ENCODE results near the gene MYOM1.
"Not testable (repeated sequence)": the region's sequence is repeated elsewhere in the genome, so short reads cannot be mapped to it uniquely, and the experiment has no call there.

The MYOM1 gene

GRCh38 chr18:3053081-3053480, 166.7 kb downstream of the MYOM1 start:
- DNase-seq = no peak

- DNase-seq = no peak
Observed at GRCh38 chr18:3052411-3052758, 167.4 kb downstream of the MYOM1 start.

DNA sequence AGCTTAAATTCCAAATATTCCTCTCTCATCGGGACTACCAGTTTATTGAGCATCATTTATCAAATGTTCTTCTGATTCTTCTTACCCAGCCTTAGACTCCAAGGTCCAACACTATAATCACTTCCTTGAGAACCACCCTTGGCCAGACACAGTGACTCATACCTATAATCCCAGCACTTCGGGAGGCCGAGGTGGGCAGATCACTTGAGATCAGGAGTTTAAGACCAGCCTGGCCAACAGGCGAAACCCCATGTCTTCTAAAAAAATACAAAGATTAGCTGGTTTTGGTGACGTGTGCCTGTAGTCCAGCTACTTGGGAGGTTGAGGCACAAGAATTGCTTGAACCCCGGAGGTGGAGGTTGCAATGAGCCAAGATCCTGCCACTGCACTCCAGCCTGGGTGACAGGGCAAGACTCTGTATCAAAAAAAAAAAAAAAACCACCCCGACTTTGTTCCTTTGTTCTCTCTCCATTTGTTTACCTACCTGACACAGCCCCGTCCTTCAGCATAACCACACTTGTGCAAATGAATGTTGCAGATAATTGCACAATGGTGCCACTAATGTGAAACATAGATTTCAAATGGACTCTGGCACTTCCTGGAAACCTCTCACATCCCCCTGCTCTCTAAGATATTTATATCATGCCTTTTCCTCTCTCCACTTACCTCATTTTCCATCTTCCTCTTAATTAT, 167.9 kb downstream of the MYOM1 start:
- no peak for DNase-seq

- not testable (repeated sequence) for DNase-seq
Observed at GRCh38 chr18:3049897-3050454, 169.8 kb downstream of the MYOM1 start.

DNA sequence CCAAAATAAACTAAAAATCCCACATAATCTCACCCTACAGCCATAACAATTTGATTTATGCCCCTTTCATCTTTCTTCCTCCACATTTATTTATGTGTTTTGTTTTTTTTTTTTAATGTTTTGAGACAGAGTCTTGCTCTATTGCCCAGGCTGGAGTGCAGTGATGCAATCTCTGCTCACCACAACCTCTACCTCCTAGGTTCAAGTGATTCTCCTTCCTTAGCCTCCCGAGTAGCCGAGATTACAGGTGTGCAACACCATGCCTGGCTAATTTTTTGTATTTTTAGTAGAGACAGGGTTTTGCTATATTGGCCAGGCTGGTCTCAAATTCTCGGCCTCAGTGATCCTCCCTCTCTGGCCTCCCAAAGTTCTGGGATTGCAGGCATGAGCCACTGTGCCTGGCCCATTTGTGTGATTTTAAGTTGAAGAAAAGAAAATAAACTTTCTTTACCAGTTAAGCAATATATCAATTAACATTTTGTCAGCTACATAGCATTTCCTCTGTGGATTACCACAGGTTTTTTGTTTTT, 170.9 kb downstream of the MYOM1 start:
- no peak for DNase-seq

DNA sequence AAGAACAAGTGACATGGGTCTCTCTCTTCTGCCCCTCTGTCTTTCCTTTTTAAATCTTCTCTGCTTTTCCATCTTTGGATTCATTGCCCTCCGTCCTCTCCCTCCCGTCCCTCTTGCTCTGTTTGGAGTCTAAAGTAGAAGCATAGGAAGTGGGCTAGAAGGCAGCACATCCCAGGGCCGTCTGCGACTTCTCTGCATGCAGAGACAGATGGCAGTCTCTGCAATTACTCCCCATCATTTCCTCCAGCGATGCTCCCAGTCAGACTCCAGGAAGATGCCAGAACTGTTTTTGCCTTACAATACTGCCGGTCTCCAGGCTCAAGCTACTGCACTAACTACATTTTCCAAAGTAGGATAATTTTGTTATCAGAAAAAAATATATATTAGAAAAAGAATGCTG, 171.6 kb downstream of the MYOM1 start:
- DNase-seq = peak; percentile 53

GRCh38 chr18:3046216-3046808, 173.5 kb downstream of the MYOM1 start:
- DNase-seq = no peak

- DNase-seq = peak; percentile 21
Observed at GRCh38 chr18:3044931-3045698, 174.7 kb downstream of the MYOM1 start.

GRCh38 chr18:3042379-3042778, 177.4 kb downstream of the MYOM1 start:
- no peak for DNase-seq

GRCh38 chr18:3041843-3042242, 177.9 kb downstream of the MYOM1 start:
- no peak for DNase-seq

DNA sequence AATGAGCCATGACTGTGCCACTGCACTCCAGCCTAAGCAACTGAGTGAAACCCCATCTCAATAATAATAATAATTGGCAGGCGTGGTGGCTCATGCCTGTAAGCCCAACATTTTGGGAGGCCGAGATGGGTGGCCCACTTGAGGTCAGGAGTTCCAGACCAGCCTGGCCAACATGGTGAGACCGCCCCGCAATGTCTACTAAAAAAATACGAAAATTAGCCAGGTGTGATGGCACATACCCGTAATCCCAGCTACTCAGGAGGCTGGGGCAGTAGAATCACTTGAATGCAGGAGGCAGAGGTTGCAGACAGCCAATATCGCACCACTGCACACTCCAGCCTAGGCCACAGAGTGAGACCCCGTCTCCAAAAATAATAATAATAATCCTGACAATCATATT, 178.9 kb downstream of the MYOM1 start:
- DNase-seq = no peak

- no peak for DNase-seq
Observed at GRCh38 chr18:3040173-3040572, 179.6 kb downstream of the MYOM1 start.

DNA sequence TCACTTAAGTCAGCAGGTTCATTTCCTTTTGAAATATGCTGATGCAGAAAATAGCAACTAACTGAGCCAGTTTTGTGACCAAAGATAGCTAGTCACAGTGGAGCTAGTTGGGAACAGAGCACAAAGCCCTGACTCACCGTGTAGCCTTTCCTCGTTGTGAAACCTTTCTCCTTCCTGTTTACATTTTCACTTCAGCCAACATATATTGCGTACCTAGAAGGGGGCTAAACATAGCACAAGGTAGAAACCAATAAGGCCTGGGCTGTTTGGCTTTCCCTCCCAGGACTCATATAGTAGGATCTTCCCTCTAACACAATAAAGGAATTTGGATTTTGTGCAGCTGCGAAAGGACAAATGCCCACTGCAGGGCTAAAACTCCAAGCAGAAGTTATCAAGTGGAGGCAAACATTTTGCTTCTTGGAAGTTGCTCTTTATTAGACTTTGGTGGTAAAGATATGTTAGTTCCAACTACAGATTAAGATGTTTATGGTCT, 182.3 kb downstream of the MYOM1 start:
- no peak for DNase-seq

- DNase-seq = no peak
Observed at GRCh38 chr18:3036108-3036507, 183.7 kb downstream of the MYOM1 start.

GRCh38 chr18:3035635-3036034, 184.1 kb downstream of the MYOM1 start:
- no peak for DNase-seq

DNA sequence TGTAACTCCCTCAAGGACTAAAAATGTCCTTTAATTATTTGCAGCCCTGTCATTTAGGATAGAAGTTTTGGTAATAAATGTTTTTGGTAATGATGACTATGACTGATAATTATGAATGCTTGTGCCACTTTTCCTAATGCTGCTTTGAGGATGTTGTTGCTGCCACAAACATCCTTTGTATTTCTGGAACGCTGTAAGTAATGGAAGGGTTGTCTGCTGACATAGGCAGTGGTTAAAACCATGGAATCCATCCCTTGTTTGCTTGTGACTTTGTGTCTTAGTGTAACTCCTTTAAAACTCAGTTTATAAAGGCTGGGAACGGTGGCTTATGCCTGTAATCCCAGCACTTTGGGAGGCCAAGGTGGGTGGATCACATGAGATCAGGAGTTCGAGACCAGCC, 187.0 kb downstream of the MYOM1 start:
- DNase-seq = no peak

- DNase-seq = no peak
Observed at GRCh38 chr18:3029215-3029952, 190.4 kb downstream of the MYOM1 start.

DNA sequence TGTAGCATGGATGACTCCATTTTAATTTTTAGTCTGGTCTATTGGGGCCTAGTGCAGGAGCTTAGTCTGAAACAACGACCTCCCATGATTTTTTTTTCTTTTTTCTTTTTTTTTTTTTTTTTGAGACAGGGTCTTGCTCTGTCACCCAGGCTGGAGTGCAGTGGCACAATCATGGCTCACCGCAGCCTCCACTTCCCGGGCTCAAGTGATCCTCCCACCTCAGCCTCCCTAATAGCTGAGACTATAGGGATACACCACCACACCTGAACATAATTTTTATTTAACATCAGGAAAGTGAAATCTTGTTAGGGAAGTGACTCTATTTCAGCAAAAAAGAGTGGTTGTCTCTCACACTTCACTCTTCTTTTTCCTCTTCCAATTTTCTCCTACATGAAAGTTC, 191.7 kb downstream of the MYOM1 start:
- not testable (repeated sequence) for DNase-seq

- no peak for DNase-seq
Observed at GRCh38 chr18:3027370-3027891, 192.3 kb downstream of the MYOM1 start.

- DNase-seq = no peak
Observed at GRCh38 chr18:3025544-3025943, 194.2 kb downstream of the MYOM1 start.

DNA sequence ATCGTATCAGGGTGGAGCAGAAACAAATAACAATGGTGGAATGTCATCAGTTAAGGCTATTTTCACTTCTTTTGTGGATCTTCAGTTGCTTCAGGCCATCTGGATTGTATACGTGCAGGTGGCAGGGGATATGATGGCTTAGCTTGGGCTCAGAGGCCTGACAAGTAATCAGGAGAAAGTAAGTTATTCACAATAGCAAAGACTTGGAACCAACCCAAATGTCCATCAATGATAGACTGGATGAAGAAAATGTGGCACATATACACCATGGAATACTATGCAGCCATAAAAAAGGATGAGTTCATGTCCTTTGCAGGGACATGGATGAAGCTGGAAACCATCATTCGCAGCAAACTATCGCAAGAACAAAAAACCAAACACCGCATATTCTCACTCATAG, 196.2 kb downstream of the MYOM1 start:
- not testable (repeated sequence) for DNase-seq
